Panc1 (cell line): ENCODE measurements around the gene MET. TPM values are rescaled to one million over a fixed set of nuclear protein-coding genes. Genes with fewer than 3 reads are reported as not detected.

ENCODE experiments used
- ATAC-seq: fragments of 200-7000 bp; cut with Tn5 transposase; 2 replicates; pipeline ENCODE4 v1.9.1; 2020; ENCODE audit warnings: mild to moderate bottlenecking, moderate library complexity
- BruUV-seq: library from RNA; stranded (reverse); fragments of 400-500 nt; replicated peaks from 2 replicates; lab custom pipeline; 2021; lab: Mats Ljungman, UMichigan
- CTCF ChIA-PET: fragments of 300-600 bp; sonication (Branson Sonifier 250); formaldehyde crosslinking; loops from one replicate; lab custom pipeline; 2022; ENCODE audit warnings: antibody characterized with exemption; lab: Charles Lee
- POLR2A ChIA-PET: fragments of 300-600 bp; sonication (Branson Sonifier 250); formaldehyde crosslinking; loops from one replicate; lab custom pipeline; 2022; ENCODE audit warnings: antibody characterized with exemption; lab: Charles Lee
- DNase-seq: peaks from one replicate; pipeline ENCODE4 v3.0.0-alpha.2; 2010; ENCODE audit warnings: low read depth, low spot score
- H3K27ac ChIP-seq: 2 replicates; pipeline ENCODE4 v1.5.1; 2011; ENCODE audit warnings: mild to moderate bottlenecking, low read length, inconsistent platforms
- H3K27me3 ChIP-seq: fragments of 200-500 bp; sonication (Bioruptor generic); 2 replicates; pipeline ENCODE4 v1.6.0; 2014; ENCODE audit warnings: low read length, inconsistent platforms; ENCODE audit not compliant: control insufficient read depth, insufficient read depth
- H3K36me3 ChIP-seq: fragments of 200-500 bp; sonication (Bioruptor generic); 2 replicates; pipeline ENCODE4 v1.5.1; 2014; ENCODE audit warnings: inconsistent platforms, mild to moderate bottlenecking, low read length, moderate library complexity; ENCODE audit not compliant: control insufficient read depth, insufficient read depth
- H3K4me1 ChIP-seq: 2 replicates; pipeline ENCODE4 v1.5.1; 2011; ENCODE audit warnings: inconsistent platforms, mild to moderate bottlenecking, low read length, moderate library complexity; ENCODE audit not compliant: control insufficient read depth, insufficient read depth
- H3K4me3 ChIP-seq, 2 experiments: 2 replicates each; pipeline ENCODE4 v1.5.1; 2011 to 2012; ENCODE audit warnings: low read depth in 2 of 2, low read length in 2 of 2, mild to moderate bottlenecking in 2 of 2, inconsistent platforms in 1 of 2, moderate library complexity in 1 of 2
- H3K9me3 ChIP-seq: fragments of 200-500 bp; sonication (Bioruptor generic); 2 replicates; pipeline ENCODE4 v1.5.1; 2014; ENCODE audit warnings: low read depth, mild to moderate bottlenecking, inconsistent platforms, low read length, moderate library complexity; ENCODE audit not compliant: control insufficient read depth, insufficient read depth
- CTCF ChIP-seq: fragments of 450-650 bp; IDR thresholded peaks from 2 replicates; pipeline ENCODE4 v1.5.1; 2017; ENCODE audit warnings: mild to moderate bottlenecking
- POLR2AphosphoS5 ChIP-seq: IDR thresholded peaks from 2 replicates; pipeline ENCODE4 v1.6.1; 2012; ENCODE audit warnings: mild to moderate bottlenecking, low read depth, low read length, moderate library complexity
- REST ChIP-seq, 2 experiments: IDR thresholded peaks; 2 replicates each; pipeline ENCODE4 v1.6.1; 2011 to 2012; ENCODE audit warnings: low read depth in 2 of 2, control low read depth in 1 of 2, low read length in 1 of 2, mild to moderate bottlenecking in 1 of 2, moderate library complexity in 1 of 2; ENCODE audit not compliant: insufficient read depth in 1 of 2
- SIN3A ChIP-seq: IDR thresholded peaks from 2 replicates; pipeline ENCODE4 v1.6.1; 2012; ENCODE audit warnings: low read depth, mild to moderate bottlenecking, low read length, moderate library complexity, borderline replicate concordance; ENCODE audit not compliant: insufficient read depth
- TCF7L2 ChIP-seq: IDR thresholded peaks from 2 replicates; pipeline ENCODE4 v1.6.1; 2011; ENCODE audit warnings: mild to moderate bottlenecking, low read depth, low read length, inconsistent platforms
- in situ Hi-C: cut with HindIII; loops from 2 replicates; pipeline ENCODE4 v1.10.0; 2016; ENCODE audit warnings: low sequenced_read_pairs, low pct_unique_long_range_greater_than_20kb
- intact Hi-C: fragments of 100-400 bp; cut with micrococcal nuclease; formaldehyde crosslinking; loops from one replicate; pipeline ENCODE4 v1.10.0; 2022; ENCODE audit not compliant: unreplicated experiment
- total RNA-seq: library from RNA; stranded (reverse); gene quantifications from one replicate; pipeline ENCODE4 v1.2.1, GENCODE V29; 2021; ENCODE audit not compliant: unreplicated experiment

Gene MET
- total RNA-seq, 1 experiment from 2014 or later: 103 TPM

DNA sequence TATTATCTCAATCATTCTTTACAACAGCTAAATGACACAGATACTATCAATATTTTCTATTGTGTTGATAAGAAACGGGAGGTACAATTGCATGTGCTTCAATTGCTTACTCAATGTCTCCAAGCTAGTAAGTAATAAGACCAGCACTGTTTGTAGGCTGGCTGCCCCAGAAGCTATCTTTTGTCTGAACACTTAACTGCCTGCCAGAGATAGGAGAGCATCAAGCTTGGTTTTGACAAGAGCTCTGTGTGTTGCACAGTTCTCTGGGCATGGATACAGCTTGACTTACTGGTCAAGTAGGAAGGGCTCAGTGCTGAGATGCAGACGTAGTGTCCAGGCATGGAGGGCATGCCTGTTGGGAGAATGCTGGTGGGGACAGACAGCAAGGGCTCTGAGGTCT lies 164.1 kb downstream of the MET start:
- Histone ChIP-seq H3K4me1 (no peaks in the 10 kb centered on the region), H3K9me3 (no peaks in the 10 kb centered on the region), H3K4me3 (no peak overlapping the region), H3K27me3 (no peaks in the 10 kb centered on the region; the same call in 1 of the 2 replicates), H3K36me3 (no peaks in the 10 kb centered on the region), H3K27ac (no peak overlapping the region)
- ChIA-PET CTCF (no interaction called here), POLR2A (no interaction called here)
- ATAC-seq (no peak), DNase-seq (no peak)
- intact Hi-C loops (no loop called here), in situ Hi-C loops (no loop called here)
- TF ChIP-seq POLR2AphosphoS5: no peak
- no peak for TF ChIP-seq TCF7L2
- TF ChIP-seq CTCF: no peak
- no peak for TF ChIP-seq REST (IDR thresholded peaks at IDR 0.05; ENCODE audit: insufficient read depth in 1 of 2, low read depth in 2 of 2, low read length in 1 of 2)
- no peak for TF ChIP-seq SIN3A
- BruUV-seq: no TSS peak

GRCh38 chr7:116836911-116837310 lies 164.9 kb downstream of the MET start:
- H3K9me3 ChIP-seq: no peaks in the 10 kb centered on the region
- in situ Hi-C loops: no loop called here
- no peak overlapping the region for H3K27ac ChIP-seq
- H3K4me3 ChIP-seq: no peak overlapping the region
- CTCF ChIA-PET: no interaction called here
- ATAC-seq (no peak), DNase-seq (no peak)
- TF ChIP-seq CTCF (no peak), SIN3A (no peak), TCF7L2 (no peak), REST (IDR thresholded peaks at IDR 0.05; ENCODE audit: insufficient read depth in 1 of 2, low read depth in 2 of 2, low read length in 1 of 2) (no peak), POLR2AphosphoS5 (no peak)
- H3K36me3 ChIP-seq: no peaks in the 10 kb centered on the region
- H3K4me1 ChIP-seq: no peaks in the 10 kb centered on the region
- BruUV-seq: no TSS peak
- POLR2A ChIA-PET: no interaction called here
- no peaks in the 10 kb centered on the region; the same call in 1 of the 2 replicates for H3K27me3 ChIP-seq
- intact Hi-C loops: no loop called here
